HG03066 (cell line): ENCODE measurements around the gene PTHLH.

Source experiments
- ATAC-seq: cut with Tn5 transposase; IDR thresholded peaks from one replicate; pipeline ENCODE4 v1.9.1; 2021; ENCODE audit warnings: low read depth; ENCODE audit not compliant: unreplicated experiment

PTHLH gene

DNA sequence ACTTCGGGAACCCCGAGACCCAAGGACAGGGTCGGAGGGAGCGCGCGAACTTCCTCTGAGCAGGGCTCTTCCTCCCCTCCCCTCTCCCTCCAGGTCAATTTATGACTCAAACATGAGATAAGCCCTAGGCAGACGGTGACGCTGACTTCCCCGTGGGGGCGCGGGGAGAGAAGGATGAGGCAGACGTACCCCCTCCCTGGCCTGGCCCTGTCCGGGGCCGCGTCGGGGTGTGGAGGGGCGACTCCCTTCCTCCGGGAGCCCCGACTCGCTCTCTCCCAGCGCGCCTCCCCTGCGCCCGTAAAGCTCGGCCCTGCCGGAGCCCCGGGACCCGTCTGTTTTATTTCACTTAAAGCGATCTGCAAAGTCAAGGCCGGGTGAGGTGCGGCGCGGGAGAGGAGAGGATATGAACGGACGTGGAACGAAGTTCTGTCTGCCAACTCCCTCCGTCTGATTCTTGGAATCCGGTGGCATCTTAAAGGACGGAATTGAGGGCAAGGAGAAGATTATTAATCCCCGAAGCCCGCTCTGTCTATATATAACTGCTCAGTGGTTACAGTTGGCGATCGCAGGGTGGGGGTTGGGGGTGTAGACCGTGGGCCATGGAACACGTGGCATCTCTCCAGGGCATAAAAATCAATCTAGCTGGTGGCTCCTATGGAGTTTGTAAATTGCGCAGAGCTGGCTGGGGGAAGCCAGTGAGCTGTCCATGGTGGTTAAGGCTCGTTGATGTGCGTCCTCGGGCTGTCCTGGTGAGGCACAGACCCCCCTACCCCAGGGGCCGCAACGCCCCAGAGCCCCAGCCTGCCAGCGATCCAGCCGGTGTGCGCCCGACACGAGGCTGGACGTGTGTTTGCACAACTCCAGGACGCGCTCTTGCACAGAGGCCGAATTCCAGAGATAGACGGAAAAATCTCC, 2.9 kb upstream of the PTHLH start:
- no peak for ATAC-seq

DNA sequence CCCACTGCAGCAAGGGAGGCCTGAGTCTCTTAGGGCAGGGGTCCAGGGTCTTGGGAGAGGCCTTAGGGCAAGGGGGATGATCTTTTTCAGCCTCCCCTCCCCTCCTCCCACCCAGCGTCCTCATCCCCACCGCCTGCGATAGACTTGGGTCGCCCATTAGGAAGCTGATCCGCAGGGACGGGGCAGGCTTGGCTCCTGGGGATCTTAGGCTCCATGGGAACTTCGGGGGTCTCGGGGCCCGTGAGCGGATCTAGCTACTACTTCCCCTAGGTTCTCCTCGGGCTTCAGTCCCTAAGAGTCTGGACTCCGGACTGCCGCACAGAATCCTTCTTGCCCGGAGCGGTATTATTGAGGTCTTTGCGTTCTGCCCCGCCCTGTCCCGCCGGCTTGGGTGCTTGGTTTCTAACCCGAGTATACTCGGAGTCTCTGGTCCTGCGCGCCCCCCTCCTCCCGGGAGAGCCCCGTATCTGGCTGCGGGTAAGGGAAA, 2.2 kb upstream of the PTHLH start:
- ATAC-seq: no peak

DNA sequence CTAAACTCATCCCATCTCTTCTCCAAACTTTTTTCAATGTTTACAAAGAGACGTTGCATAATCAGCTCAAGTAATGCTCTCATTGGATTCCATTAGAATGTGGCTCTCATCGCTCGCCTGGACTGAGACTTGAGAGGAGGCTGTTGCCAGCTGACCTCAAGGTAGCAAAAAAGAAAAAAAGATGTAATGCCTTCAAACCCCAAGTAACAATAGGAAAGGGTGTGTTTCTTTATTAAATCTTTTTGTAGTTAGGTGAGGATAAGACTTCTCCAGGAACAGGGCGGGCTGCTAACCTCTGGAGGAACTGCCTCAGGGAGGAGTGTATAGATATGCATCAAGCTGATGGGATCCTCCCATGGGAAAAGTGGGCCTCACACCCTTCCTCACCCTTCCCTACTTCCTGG, 956 bp upstream of the PTHLH start:
- no peak for ATAC-seq

DNA sequence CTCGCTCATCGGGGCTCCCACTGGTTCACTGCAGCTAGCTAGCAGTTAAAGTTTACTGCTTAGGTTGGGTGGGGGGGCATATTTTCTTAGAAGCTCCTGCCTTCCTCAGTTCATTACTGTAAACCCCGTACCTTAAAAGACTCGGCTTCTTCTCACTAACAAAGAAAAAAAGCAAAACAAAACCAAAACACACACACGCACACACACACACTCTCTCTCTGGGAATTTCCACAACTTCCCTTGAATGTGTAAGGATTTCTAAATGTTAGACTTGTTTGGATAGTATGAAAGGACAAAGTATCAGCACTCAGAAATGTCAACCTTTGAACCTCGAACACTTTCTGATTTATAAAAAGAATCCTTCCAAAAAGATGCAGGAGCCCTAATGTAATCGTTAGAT, 927 bp downstream of the PTHLH start:
- no peak for ATAC-seq

DNA sequence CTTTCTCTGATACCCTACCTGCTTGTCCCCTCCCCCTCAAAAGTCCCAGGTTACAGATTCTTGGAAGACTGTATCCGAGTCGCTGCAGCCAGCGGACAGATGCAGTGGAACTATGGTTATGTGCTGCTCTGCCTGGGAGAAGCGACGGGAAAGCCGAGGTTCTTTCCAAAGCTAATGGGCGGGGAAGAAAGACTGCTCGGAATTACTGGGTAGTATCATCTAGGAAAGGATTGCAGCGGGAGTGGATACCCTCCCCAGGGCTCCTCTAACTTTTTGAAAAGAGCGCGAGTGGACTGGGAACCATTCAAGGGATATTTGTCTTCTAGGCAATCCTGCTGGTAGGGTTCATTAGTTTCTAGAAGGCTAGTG, 1.4 kb downstream of the PTHLH start:
- ATAC-seq: no peak

DNA sequence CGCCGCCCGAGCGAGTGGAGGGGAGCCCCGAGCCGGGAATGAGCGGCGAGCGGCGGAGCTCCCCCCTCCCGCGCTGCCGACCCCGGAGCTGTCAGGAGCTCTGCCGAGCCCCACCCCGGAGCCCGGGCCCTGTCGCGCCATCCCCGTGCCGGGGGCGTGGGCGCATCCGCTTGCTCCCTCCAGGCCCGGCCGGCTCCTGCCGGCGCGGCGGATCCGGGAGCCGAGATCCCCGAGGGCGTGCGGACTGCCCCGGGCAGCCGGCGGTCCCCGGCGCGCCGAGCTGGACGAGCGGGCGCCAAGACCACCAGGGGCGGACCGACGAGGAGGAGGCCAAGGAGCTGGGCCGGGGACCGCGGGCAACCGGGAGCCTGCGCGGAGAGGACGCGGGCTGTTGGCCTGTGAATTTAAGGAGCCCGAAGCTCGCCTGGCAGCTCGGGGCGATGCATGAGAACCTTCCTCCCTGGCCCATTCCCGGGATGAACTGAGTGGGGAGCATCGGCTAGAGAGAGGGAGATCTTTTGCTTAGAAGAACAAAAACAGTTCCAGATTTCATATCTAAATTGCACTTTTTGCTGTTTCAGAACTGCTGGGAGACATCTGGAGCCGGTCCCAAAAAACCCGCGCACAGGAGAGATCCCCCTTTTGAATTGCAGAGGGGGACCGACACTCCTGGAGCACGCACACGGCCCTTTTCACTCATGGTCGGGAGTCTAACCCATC, 2.0 kb downstream of the PTHLH start:
- ATAC-seq: peak; percentile 15

DNA sequence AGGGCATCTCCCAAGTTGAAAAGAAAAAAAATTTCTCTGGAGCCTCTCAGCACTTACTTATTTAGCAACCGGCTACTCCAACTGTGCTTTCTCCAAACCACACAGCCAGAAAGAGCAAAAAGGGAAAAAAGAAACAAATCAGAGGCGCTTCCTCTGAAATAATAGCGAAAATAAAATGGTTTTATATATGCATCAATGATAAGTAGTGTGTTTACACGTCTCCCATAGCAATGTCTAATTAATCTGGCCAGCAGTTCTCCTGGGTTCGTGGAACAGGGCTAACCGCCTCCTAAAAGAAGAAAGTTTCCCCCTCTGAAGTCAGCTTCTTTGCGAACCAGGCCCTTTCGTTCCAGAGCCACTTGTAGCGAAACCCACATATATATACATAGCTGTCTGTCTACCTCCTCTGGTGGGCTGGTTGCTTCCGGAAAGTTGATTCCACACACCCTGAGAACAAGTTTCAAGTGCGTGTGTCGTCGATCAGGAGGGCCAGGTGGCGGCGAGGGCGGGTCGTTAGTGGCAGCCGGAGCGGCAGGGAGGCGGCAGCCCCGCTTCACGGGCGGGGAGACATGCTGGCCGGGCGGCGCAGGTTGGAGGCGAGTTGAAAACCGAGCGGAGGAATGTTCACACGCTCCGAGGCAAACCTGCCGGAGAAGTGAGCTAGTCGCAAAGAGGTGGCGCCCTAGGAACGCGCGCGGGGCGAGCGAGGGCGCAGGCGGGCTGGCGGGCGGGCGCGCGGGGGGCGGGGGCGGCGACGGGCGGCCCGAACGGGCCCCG, 2.7 kb downstream of the PTHLH start:
- peak; percentile 78 for ATAC-seq

DNA sequence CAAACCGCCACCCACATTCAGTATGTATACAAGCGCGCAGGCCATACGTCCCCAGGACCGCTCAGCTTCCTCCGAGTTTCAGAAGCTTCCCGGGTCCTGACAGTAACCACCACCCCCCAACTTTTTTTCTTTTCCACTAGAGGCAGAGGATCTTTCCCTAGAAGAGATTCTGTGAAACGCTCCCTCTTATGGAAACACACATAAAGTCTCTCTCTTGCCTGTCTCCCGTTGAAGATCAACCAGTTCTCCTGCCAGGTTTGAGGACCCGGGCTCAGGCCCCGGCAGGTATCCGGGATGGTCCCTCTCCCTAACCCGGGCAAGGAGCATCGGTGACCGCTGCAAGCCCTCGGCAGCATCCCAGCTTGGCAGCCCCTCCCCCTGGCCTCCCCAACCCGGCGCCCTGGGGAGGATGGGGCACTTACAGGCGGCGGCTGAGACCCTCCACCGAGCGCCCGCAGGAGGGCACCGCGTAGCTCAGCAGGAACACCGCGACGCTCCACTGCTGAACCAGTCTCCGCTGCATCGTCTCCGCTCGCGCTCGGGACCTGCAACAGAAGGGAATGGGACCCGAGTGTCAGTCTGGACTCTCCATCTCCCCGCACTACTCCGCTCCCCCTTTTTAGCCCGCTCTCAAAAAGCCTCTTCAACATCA, 3.4 kb downstream of the PTHLH start:
- ATAC-seq: no peak

DNA sequence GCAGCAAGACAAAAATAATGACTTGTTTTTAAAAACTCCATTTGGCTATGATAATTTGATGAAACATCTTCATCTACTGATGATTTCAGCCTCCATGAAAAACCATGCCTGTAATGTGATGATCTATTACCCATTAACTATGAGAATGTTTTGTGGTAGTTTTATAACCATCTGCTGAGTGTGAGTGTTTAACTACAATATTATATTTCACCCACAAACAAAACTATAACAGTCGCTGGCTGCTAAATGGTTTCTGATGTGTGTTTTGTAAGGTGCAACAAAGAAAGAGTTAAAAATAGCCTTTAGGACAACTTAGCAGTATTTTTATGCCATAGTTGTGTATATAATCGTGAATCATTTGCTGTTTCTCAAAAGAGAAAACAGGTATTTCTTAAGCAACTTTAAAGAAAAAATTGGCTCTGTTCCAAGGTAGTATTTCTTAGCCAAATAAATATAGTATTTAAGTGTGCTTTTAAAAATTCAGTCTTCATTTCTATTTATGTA, 4.9 kb downstream of the PTHLH start:
- ATAC-seq: no peak

DNA sequence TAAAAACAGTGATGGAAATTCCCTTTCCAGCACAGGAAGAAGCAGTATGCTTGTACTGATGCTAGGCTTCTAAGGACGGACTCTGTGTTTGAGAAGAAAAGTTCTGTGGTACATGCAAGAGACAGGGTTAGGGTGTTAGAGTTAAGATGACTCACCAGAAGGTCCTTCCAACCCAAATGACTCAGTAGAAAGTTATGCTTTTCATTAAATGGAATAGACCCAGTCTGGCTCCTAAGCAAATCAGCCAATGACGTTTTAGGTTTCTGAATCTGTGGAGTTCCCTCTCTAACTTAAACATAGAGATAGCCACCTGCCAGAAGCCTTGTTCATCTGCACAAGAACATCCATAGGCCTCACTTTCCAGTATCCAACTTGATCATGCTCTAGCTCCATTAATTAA, 5.7 kb downstream of the PTHLH start:
- no peak for ATAC-seq

DNA sequence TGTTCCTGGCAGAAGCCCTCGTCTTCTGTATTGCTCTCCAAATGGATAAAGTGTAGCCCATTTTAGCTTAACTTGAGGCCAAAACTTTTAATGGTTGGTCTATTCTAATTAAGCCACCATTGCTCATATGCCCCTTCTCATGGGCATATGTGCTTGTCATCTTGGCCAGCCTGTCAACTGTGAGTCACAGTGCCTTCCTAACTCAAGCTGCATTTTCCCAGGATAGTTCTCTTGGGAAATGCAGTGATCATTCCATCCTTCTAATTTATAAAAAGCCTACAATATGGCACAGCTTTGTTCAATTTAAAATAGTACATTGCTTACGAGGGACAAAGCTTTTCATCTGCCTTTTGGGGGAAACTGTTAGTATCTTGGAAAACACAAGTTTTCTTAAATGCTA, 6.6 kb downstream of the PTHLH start:
- no peak for ATAC-seq

DNA sequence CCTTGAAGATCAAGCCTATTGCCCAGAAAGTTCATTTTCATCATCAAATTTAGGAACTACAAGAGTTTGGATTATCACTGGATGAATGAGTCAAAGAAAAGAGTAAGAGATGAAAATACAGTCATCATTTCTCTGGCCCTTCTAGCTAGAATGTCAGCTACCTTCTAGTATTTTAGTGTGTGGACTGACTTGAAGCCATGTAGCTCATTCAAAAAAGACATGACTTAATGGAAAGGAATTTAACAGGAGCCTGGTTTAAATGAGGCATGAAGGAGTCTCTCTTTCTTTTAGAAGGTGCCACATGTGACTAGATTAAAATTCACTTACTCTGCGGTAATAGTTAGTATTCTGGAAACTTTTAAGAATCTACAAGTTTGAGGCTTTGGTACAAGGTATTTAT, 7.1 kb downstream of the PTHLH start:
- no peak for ATAC-seq

DNA sequence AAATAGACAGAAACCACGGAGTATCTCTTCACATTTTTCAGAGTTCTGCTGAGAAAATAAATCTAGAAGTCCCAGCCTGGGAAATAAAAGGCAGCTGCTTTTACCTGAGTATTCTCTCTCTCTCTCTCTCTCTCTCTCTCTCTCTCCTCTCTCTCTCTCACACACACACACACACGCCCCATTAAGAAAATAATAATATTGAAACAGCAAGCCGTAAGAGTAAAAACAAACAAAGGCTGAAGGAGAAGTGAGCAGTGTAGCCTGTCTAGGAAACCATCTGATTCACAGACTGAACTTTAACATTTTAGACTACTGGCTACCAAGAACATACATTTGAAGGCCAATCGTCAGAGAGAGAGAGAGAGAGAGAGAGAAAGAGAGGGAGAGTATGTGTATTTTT, 8.4 kb downstream of the PTHLH start:
- ATAC-seq: no peak

DNA sequence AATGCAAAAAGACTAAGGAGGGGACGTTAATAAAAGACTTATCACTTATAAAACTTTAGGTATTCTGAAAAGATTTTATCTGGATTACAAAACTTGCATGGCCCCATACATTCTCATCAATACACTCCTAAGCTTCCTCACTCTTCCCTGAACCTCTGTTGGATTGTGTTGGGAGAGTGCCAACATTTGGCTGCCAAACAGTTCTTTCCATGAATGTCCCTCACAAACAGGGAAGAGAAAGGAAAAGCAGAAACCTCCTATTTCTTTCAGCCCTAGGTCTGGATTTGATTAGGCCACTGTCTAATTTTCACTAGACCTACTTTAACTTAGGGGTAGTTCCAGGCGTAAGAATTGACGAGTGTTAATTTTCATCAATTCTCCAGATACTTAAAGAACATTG, 11.7 kb downstream of the PTHLH start:
- ATAC-seq: no peak

DNA sequence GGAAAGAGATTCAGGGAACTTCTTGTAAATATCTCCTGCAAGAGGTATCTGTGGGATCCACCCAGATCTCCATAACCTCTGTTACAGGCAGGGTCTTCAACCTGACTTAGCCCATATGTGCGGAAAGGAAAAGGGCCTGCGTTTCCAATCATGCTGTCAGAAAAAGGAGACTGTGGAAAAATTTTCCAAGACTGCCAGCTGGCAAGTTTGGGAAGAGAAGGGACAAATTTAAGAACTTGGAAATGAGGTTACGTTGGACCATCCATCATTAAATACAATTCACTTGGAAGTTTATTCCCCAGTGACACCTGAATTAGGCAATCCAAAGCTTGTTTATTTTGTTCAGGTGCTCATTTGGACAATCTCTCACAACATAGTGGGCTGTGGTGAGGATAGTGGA, 13.9 kb downstream of the PTHLH start:
- ATAC-seq: no peak

DNA sequence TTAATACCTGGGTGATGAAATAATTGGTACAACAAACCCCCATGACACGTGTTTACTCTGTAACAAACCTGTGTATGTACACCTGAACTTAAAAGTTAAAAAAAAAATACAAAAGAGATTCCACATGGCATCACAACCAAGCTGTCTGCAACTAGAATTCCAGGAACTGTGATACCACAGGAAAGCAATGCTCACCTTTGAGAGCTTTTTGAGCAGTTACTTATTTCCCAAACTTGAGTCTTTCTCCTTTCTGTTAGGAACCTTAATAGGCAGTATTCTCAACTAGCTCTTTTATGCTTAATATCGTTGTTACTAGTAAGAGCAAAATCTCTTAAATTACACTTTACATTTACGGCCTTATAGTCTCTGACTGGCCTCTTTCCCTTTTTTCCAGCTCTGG, 15.2 kb downstream of the PTHLH start:
- ATAC-seq: no peak

DNA sequence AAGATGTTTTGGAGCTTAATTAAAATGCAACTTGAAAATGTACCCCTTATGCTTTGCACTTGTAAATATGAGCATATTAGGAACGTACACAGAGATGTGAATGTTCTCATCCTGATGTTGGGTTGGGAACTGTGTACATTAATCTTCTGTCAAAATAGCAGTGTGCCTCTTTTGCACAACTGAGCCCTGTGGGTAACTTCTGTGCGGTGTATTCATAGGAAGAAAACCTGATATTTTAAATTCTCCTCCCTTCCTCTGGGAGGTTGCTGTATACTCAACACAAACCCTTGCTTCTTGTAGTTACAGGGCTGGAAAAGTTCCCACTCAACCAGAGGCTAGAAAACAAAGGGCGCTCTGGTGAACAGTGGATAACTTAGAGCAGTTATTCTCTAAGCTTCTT, 18.7 kb downstream of the PTHLH start:
- no peak for ATAC-seq

DNA sequence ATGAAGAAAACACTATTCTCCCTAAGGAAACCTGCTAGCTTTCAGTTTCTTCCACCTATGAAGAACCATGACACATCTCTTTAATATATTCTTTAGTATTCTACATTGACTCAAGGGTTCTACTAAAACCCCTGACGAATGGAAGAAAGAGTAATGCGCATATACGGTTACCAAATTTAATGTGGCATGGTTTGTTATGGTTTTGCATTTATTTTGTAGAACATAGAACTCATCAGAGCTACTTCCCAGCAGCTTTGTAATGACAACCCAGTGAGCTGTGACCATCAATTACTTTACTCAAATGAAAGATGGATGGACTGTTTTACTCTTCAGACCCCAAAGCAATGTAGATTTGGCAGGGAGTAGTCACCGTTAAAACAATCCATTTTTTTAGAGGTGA, 19.2 kb downstream of the PTHLH start:
- ATAC-seq: no peak

DNA sequence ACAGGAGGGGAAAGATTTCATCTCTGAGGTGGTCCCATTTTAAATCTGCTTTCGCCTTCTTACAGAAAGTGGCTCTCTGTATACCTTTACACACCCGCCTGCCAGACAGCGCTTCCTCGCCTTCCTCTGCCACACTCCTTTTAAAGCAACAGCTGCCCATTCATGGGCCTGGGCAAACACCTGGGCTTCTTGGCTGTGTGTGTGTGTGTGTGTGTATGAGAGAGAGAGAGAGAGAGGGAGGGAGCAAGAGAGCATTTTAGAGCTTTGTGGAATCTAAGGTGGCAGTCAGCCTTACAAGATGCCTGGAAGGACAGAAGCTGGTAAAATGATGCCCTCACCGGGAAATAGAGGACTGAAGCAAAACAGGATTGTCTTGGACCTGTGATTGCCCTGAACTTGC, 20.0 kb downstream of the PTHLH start:
- ATAC-seq: no peak

DNA sequence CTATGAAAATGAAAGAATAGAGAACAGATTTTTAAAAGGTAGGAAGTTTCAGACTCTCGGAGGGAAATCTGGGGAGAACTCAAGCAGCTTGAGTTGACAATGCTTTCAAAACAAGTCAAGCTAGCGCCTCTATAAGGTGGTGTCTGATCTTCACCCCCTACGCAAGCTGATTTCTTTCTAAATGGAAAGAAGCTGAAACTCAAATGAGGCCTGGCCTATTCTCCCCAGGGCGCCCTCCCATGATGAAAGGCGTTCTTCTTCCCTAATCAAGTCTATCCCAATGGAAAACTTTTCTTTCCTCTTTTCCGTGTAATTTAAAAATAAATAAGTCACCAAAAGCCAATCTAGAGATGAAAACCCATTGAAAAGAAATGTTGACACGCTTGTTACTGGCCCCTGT, 20.6 kb downstream of the PTHLH start:
- ATAC-seq: no peak

DNA sequence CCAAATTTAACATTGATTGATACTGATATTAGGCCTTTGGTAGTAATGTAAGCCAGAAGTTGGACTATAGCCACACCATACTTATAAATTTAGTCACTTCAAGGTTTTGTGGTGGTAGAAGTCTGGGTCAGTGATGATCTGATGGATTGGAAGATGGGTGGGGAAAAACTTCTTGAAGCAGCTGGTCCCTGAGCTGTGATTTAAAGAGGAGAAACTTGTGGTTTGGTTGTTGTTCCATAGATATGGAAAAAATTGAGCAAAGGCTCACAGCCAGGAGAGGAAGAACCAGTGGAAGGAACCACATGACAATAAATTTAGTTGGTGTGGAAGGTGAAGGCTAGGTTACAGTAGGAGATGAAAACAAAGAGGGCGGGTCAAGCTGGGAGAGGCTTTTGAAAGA, 26.1 kb downstream of the PTHLH start:
- ATAC-seq: no peak
